Neural cell (in vitro differentiated cells): Measurements from ENCODE around the gene BMPR1A.

Experiments
- EP300 ChIP-seq: fragments of 450-650 bp; conservative IDR thresholded peaks from 2 replicates; pipeline ENCODE4 v1.6.1; 2014; ENCODE audit warnings: antibody characterized with exemption, mild to moderate bottlenecking, moderate library complexity; ENCODE audit not compliant: poor library complexity, severe bottlenecking
- EZH2 ChIP-seq: fragments of 200-600, 300-800 bp; shearing (Covaris generic), sonication (generic); IDR thresholded peaks from 2 replicates; pipeline ENCODE4 v1.6.1; 2014; ENCODE audit warnings: antibody characterized with exemption, low read length, borderline replicate concordance, mild to moderate bottlenecking; ENCODE audit not compliant: insufficient read depth, poor library complexity, severe bottlenecking
- MXI1 ChIP-seq: fragments of 450-650 bp; conservative IDR thresholded peaks from 2 replicates; pipeline ENCODE4 v1.6.1; 2014; ENCODE audit warnings: antibody characterized with exemption, mild to moderate bottlenecking; ENCODE audit not compliant: poor library complexity, severe bottlenecking
- POLR2AphosphoS5 ChIP-seq: IDR thresholded peaks from 2 replicates; pipeline ENCODE4 v1.6.1; 2012
- RAD21 ChIP-seq: fragments of 450-650 bp; conservative IDR thresholded peaks from 2 replicates; pipeline ENCODE4 v1.6.1; 2014; ENCODE audit warnings: antibody characterized with exemption, mild to moderate bottlenecking, moderate library complexity
- SMC3 ChIP-seq: fragments of 450-650 bp; conservative IDR thresholded peaks from 2 replicates; pipeline ENCODE4 v1.6.1; 2014; ENCODE audit warnings: antibody characterized with exemption, mild to moderate bottlenecking, moderate library complexity; ENCODE audit not compliant: poor library complexity
- TAF1 ChIP-seq: IDR thresholded peaks from 2 replicates; pipeline ENCODE4 v1.6.1; 2012; ENCODE audit warnings: low read depth
- TF ChIP-seq, protein P1 (sequence below): fragments of 450-650 bp; IDR thresholded peaks from 2 replicates; pipeline ENCODE4 v1.5.1; 2014; ENCODE audit warnings: antibody characterized with exemption, mild to moderate bottlenecking, moderate library complexity; ENCODE audit not compliant: poor library complexity, severe bottlenecking
- TF ChIP-seq, protein P2 (sequence below): IDR thresholded peaks from 2 replicates; pipeline ENCODE4 v1.6.1; 2012; ENCODE audit warnings: borderline replicate concordance

DNA sequence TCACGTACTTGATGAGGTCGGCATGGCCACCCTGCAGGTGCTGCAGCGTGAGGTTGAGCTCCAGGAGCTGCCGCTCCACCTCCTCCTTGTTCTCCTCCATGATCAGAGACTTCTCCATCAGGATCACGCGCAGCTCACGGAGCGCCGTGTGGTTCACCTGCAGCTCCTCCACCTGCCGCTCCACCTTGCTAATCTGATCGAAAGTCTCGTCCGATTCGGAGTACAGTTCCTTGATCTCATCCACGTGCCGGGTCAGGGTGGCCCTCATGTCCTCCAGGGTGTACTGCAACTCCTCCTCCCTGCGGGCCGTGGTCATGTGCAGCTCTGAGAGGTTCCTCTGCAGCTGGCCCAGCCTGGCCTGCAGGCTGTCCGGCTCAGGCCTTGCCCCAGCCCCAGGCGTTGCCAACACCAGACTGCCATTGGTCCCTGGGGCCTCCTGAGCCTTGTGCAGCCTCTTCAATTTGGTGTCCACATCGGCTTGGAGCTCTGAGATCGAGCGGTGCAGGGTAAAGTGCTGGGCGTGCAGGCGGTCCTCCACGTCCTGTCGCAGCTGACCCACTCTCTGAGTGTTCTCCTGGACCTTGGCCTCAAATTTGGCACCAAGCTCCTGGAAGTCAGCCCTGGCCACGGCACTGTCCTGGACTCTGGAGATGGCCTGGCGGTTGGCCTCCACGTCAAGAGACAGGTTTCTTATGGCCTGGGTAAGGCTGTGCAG, 187.1 kb downstream of the BMPR1A start:
- TF ChIP-seq, protein P1, sequence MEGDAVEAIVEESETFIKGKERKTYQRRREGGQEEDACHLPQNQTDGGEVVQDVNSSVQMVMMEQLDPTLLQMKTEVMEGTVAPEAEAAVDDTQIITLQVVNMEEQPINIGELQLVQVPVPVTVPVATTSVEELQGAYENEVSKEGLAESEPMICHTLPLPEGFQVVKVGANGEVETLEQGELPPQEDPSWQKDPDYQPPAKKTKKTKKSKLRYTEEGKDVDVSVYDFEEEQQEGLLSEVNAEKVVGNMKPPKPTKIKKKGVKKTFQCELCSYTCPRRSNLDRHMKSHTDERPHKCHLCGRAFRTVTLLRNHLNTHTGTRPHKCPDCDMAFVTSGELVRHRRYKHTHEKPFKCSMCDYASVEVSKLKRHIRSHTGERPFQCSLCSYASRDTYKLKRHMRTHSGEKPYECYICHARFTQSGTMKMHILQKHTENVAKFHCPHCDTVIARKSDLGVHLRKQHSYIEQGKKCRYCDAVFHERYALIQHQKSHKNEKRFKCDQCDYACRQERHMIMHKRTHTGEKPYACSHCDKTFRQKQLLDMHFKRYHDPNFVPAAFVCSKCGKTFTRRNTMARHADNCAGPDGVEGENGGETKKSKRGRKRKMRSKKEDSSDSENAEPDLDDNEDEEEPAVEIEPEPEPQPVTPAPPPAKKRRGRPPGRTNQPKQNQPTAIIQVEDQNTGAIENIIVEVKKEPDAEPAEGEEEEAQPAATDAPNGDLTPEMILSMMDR: no peak
- TF ChIP-seq, protein P2, sequence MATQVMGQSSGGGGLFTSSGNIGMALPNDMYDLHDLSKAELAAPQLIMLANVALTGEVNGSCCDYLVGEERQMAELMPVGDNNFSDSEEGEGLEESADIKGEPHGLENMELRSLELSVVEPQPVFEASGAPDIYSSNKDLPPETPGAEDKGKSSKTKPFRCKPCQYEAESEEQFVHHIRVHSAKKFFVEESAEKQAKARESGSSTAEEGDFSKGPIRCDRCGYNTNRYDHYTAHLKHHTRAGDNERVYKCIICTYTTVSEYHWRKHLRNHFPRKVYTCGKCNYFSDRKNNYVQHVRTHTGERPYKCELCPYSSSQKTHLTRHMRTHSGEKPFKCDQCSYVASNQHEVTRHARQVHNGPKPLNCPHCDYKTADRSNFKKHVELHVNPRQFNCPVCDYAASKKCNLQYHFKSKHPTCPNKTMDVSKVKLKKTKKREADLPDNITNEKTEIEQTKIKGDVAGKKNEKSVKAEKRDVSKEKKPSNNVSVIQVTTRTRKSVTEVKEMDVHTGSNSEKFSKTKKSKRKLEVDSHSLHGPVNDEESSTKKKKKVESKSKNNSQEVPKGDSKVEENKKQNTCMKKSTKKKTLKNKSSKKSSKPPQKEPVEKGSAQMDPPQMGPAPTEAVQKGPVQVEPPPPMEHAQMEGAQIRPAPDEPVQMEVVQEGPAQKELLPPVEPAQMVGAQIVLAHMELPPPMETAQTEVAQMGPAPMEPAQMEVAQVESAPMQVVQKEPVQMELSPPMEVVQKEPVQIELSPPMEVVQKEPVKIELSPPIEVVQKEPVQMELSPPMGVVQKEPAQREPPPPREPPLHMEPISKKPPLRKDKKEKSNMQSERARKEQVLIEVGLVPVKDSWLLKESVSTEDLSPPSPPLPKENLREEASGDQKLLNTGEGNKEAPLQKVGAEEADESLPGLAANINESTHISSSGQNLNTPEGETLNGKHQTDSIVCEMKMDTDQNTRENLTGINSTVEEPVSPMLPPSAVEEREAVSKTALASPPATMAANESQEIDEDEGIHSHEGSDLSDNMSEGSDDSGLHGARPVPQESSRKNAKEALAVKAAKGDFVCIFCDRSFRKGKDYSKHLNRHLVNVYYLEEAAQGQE: no peak
- TF ChIP-seq EZH2 (no peak), RAD21 (no peak), EP300 (no peak), TAF1 (no peak), MXI1 (no peak), POLR2AphosphoS5 (no peak), SMC3 (no peak)
